Islet of Langerhans (tissue), 1 donor: Measurements from ENCODE around the gene USP4.
"Not testable (repeated sequence)": the region's sequence is repeated elsewhere in the genome, so short reads cannot be mapped to it uniquely, and the experiment has no call there.

Experiments
- FAIRE-seq: peaks from one replicate; lab custom pipeline; 2011; peaks lifted over from hg19 to GRCh38; lab: Jason Lieb, UNC

USP4 gene

GRCh38 chr3:49244581-49245205, 95.2 kb downstream of the USP4 start:
- no peak for FAIRE-seq

GRCh38 chr3:49240091-49240490, 99.8 kb downstream of the USP4 start:
- FAIRE-seq, result not testable (repeated sequence)

- FAIRE-seq, result no peak
Observed at GRCh38 chr3:49238274-49239127, 101.4 kb downstream of the USP4 start.

- FAIRE-seq, result no peak
Observed at GRCh38 chr3:49237344-49237743, 102.5 kb downstream of the USP4 start.

- no peak for FAIRE-seq
Observed at GRCh38 chr3:49236226-49236625, 103.6 kb downstream of the USP4 start.

- not testable (repeated sequence) for FAIRE-seq
Observed at GRCh38 chr3:49228817-49229216, 111.0 kb downstream of the USP4 start.
